K562 (cell line): Measurements from ENCODE around the gene EGLN3. TPM values are rescaled to one million over a fixed set of nuclear protein-coding genes. Genes with fewer than 3 reads are reported as not detected.

ENCODE experiments used
- ATAC-seq: fragments of 200-7000 bp; cut with Tn5 transposase; 3 replicates; pipeline ENCODE4 v1.9.1; 2020; ENCODE audit warnings: moderate library complexity
- BruUV-seq: library from RNA; stranded (reverse); fragments of 400-500 nt; replicated peaks from 2 replicates; lab custom pipeline; 2021; lab: Mats Ljungman, UMichigan
- CTCF ChIA-PET: fragments of 300-600 bp; formaldehyde crosslinking; extraction: SDS; loops from one replicate; lab custom pipeline; 2021; ENCODE audit warnings: low intra/inter-chr PET ratio; lab: Yijun Ruan, JAX
- POLR2A ChIA-PET: fragments of 300-600, 350-650 bp; sonication (Branson Sonifier 250); formaldehyde crosslinking; extraction: SDS; loops from one replicate; lab custom pipeline; 2021; ENCODE audit warnings: antibody characterized with exemption, inconsistent platforms; lab: Yijun Ruan, JAX
- DNase-seq, 4 experiments: peaks; one replicate each; pipeline versions ENCODE4 v3.0.0 to v3.0.0-alpha.2; 2011 to 2018; ENCODE audit warnings: low spot score in 3 of 4, mixed read lengths in 3 of 4; ENCODE audit errors: extremely low read depth in 1 of 4
- FAIRE-seq: peaks from 2 replicates; lab custom pipeline; 2011; peaks lifted over from hg19 to GRCh38; lab: Jason Lieb, UNC
- H2AFZ ChIP-seq: 2 replicates; pipeline ENCODE4 v1.6.0; 2011; ENCODE audit warnings: low read depth, low read length, control low read depth, inconsistent platforms
- H3K27ac ChIP-seq: fragments of 200-600 bp; 3 replicates; pipeline ENCODE4 v1.8.0; 2011; ENCODE audit warnings: low read depth, mild to moderate bottlenecking, control low read depth, inconsistent platforms, low read length, moderate library complexity, mixed read lengths; ENCODE audit errors: extremely low read depth
- H3K27me3 ChIP-seq, 2 experiments: fragments of 300-600 bp in 1 of 2; 2 replicates in 1 of 2; 3 replicates in 1 of 2; pipeline versions ENCODE4 v1.6.0 to v1.8.0; 2011; ENCODE audit warnings: inconsistent platforms in 2 of 2, low read length in 2 of 2, mild to moderate bottlenecking in 1 of 2, mixed read lengths in 1 of 2, moderate library complexity in 1 of 2; ENCODE audit not compliant: control insufficient read depth in 2 of 2, insufficient read depth in 2 of 2
- H3K36me3 ChIP-seq: fragments of 300-600 bp; 3 replicates; pipeline ENCODE4 v1.8.0; 2011; ENCODE audit warnings: mild to moderate bottlenecking, low read length, inconsistent platforms; ENCODE audit not compliant: control insufficient read depth, insufficient read depth
- H3K4me1 ChIP-seq, 2 experiments: fragments of 200-600 bp in 1 of 2; replicated peaks in 1 of 2; 2 replicates in 1 of 2; 3 replicates in 1 of 2; pipeline versions ENCODE4 v1.5.1 to v1.8.0; 2011; ENCODE audit warnings: inconsistent platforms in 2 of 2, low read length in 2 of 2, mild to moderate bottlenecking in 1 of 2, mixed read lengths in 1 of 2, moderate library complexity in 1 of 2; ENCODE audit not compliant: control insufficient read depth in 2 of 2, insufficient read depth in 2 of 2
- H3K4me2 ChIP-seq: 2 replicates; pipeline ENCODE4 v1.6.1; 2011; ENCODE audit warnings: low read length, control low read depth, inconsistent platforms, mixed read lengths; ENCODE audit not compliant: insufficient read depth
- H3K4me3 ChIP-seq: fragments of 200-600 bp; sonication (generic), shearing (Covaris generic); 2 replicates; pipeline ENCODE4 v1.5.1; 2016; ENCODE audit warnings: control low read depth, inconsistent platforms
- H3K79me2 ChIP-seq: fragments of 200-600 bp; 3 replicates; pipeline ENCODE4 v1.8.0; 2011; ENCODE audit warnings: low read length, inconsistent platforms; ENCODE audit not compliant: control insufficient read depth, insufficient read depth
- H3K9ac ChIP-seq, 2 experiments: 2 replicates each; pipeline versions ENCODE4 v1.6.0 to v1.6.1; 2011; ENCODE audit warnings: low read depth in 2 of 2, low read length in 2 of 2, control low read depth in 1 of 2, inconsistent platforms in 1 of 2, mild to moderate bottlenecking in 1 of 2, mixed read lengths in 1 of 2; ENCODE audit not compliant: insufficient read depth in 1 of 2
- H3K9me1 ChIP-seq: one replicate; pipeline ENCODE4 v1.6.0; 2011; ENCODE audit warnings: inconsistent platforms, mild to moderate bottlenecking, low read length, moderate library complexity; ENCODE audit not compliant: control insufficient read depth, insufficient read depth
- H3K9me3 ChIP-seq: replicated peaks from 2 replicates; pipeline ENCODE4 v1.5.1; 2011; ENCODE audit warnings: low read depth, low read length, inconsistent platforms; ENCODE audit not compliant: control insufficient read depth, insufficient read depth
- H4K20me1 ChIP-seq: replicated peaks from 2 replicates; pipeline ENCODE4 v1.6.1; 2011; ENCODE audit warnings: low read length, inconsistent platforms, mixed read lengths; ENCODE audit not compliant: control insufficient read depth, insufficient read depth
- FOSL1 ChIP-seq: fragments of 200-800 bp; sonication (Bioruptor generic); conservative IDR thresholded peaks from 2 replicates; pipeline ENCODE4 v1.6.1; 2016; ENCODE audit warnings: missing genetic modification characterization, missing compliant biosample characterization
- LEF1 ChIP-seq: fragments of 450-650 bp; IDR thresholded peaks from 2 replicates; pipeline ENCODE4 v1.6.1; 2016; ENCODE audit warnings: mild to moderate bottlenecking
- NCOA6 ChIP-seq: fragments of 450-650 bp; IDR thresholded peaks from 2 replicates; pipeline ENCODE4 v1.6.1; 2017; ENCODE audit warnings: mild to moderate bottlenecking
- POLR2AphosphoS5 ChIP-seq: IDR thresholded peaks from 2 replicates; pipeline ENCODE4 v1.6.1; 2011; ENCODE audit warnings: mild to moderate bottlenecking, low read depth, low read length, moderate library complexity; ENCODE audit not compliant: control insufficient read depth, insufficient read depth
- ZFPM2 ChIP-seq: fragments of 250-450 bp; sonication (Bioruptor Pico); IDR thresholded peaks from 2 replicates; pipeline ENCODE4 v1.5.1; 2022; ENCODE audit warnings: mild to moderate bottlenecking
- WGBS: fragments of 100-300 bp; shearing (Covaris generic); methylation state at CpG from one replicate; pipeline ENCODE4 v1.1.6; 2016; ENCODE audit warnings: low coverage, mixed read lengths; ENCODE audit not compliant: insufficient coverage; ENCODE audit errors: missing lambda C conversion rate; 5-methylcytosine and 5-hydroxymethylcytosine counted together
- in situ Hi-C: fragments of 300-500 bp; cut with MboI; formaldehyde crosslinking; loops from 4 replicates; pipeline ENCODE4 v1.15.0; 2018; ENCODE audit warnings: inconsistent platforms, mixed read lengths
- intact Hi-C: fragments of 100-400 bp; cut with micrococcal nuclease; formaldehyde crosslinking; loops from 2 replicates; pipeline ENCODE4 v1.14.2; 2022
- polyA plus RNA-seq, 8 experiments: library from polyadenylated mRNA; depleted of rRNA in 4 of 8; stranded (reverse) in 5 of 8; unstranded in 3 of 8; fragments of >200 nt; fragmentation: Nextera tagmentation in 2 of 8; fragmentation: Illumina TruSeq in 1 of 8; extraction: Ambion mirVana in 2 of 8; extraction: Trizol in 1 of 8; gene quantifications; 2 replicates each; pipeline versions ENCODE4 v1.2.1 to v1.2.3, GENCODE V29; 2011 to 2014; ENCODE audit warnings: inconsistent platforms in 1 of 8, missing spikeins in 1 of 8
- total RNA-seq, 7 experiments: library from RNA; depleted of rRNA in 6 of 7; stranded (reverse); fragments of >200 nt in 6 of 7; fragmentation: Illumina TruSeq in 2 of 7; extraction: Trizol in 2 of 7; gene quantifications; 2 replicates each; pipeline versions ENCODE4 v1.2.1 to v1.2.3, GENCODE V29; 2011 to 2021; ENCODE audit warnings: low replicate concordance in 1 of 7
- TF ChIP-seq, protein P1 (sequence below), 2 experiments: fragments of 250-450 bp in 1 of 2; fragments of 450-650 bp in 1 of 2; sonication (Bioruptor Pico) in 1 of 2; IDR thresholded peaks; 2 replicates each; pipeline versions ENCODE4 v1.6.1 to v1.8.0; 2016 to 2021; ENCODE audit warnings: mild to moderate bottlenecking in 2 of 2, moderate library complexity in 2 of 2, missing compliant biosample characterization in 1 of 2, missing genetic modification characterization in 1 of 2

Gene EGLN3
- total and polyA plus RNA-seq, 9 of the 15 experiments (the other 6 are each of a cell fraction or from before 2014, with no cell fraction given), result 2.5 to 87.6 (median 5.8) TPM

DNA sequence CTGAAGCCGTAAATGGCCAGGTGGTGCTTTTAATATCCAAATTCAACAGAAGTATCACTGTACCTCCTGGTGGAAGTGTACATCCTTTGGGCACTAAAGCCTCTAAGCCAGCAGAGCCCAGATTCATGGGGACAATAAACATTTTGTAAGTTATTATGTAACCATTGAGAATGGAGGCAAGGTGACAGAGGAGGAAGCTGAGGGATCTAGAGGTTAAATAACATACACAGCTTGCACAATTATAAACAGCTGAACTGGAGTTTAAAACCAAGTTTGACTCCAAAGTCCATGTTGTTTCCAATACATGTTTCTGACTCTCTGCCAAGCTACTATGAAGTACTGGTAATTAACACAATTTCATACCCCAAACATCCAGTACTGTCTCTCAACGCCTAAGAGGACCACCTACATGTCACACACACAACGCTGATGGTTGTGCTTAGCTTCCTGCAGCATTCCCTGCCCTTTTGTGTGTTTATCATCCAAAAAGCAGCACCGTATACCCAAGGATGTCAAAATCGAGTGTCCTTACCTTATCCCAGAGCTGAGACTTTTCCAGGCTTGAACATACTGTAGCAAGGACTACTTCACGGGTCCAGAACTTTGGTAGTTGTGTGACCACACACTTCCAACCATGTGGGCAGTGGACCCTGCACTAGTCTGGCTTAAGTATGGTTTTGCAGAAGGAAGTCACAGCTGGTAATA is 41.3 kb downstream of the EGLN3 start:
- in situ Hi-C loops, result no loop called here
- BruUV-seq, result no TSS peak
- DNase-seq, result no peak
- no peaks in the 10 kb centered on the region for H3K27me3 ChIP-seq
- no peaks in the 10 kb centered on the region for H3K9me1 ChIP-seq
- no peak overlapping the region for H3K4me3 ChIP-seq
- H2AFZ ChIP-seq, result no peak overlapping the region
- no peaks in the 10 kb centered on the region for H4K20me1 ChIP-seq
- no peak for ATAC-seq
- H3K79me2 ChIP-seq, result no peaks in the 10 kb centered on the region
- TF ChIP-seq LEF1, result no peak
- TF ChIP-seq POLR2AphosphoS5, result no peak
- TF ChIP-seq ZFPM2, result no peak
- TF ChIP-seq, protein P1, sequence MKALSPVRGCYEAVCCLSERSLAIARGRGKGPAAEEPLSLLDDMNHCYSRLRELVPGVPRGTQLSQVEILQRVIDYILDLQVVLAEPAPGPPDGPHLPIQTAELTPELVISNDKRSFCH (CRISPR knock-in tag; IDR thresholded peaks at IDR 0.05), result no peak
- TF ChIP-seq, protein P1 (tag; IDR thresholded peaks at IDR 0.05), result no peak
- no peak for TF ChIP-seq NCOA6
- TF ChIP-seq FOSL1, result no peak
- H3K9ac ChIP-seq, result no peak overlapping the region
- H3K36me3 ChIP-seq, result no peaks in the 10 kb centered on the region
- CTCF ChIA-PET, result no interaction called here
- POLR2A ChIA-PET, result interaction anchor here (0.6 to 1.3 kb wide), 4 partner anchors 9 to 122 kb away, joined by 3 to 6 read pairs (median 4); no protein-coding TSS in a partner anchor
- peaks cover 2 to 7% of the 10 kb centered on the region in 2 experiments; a peak in 3 of 5 replicates for H3K4me1 ChIP-seq
- no peak overlapping the region for H3K4me2 ChIP-seq
- WGBS, result 52% methylated on average over 5 of the region's 6 CpGs
- H3K27ac ChIP-seq, result no peak overlapping the region
- intact Hi-C loops, result no loop called here
- no peak for FAIRE-seq
- H3K9me3 ChIP-seq, result no peaks in the 10 kb centered on the region
